Large intestine (tissue), 3 donors: ENCODE data around the gene EXD3. TPM values are rescaled to one million over a fixed set of nuclear protein-coding genes. Genes with fewer than 3 reads are reported as not detected.

Experiments used
- DNase-seq, 2 donors: peaks; one replicate each; pipeline versions ENCODE4 v3.0.0 to v3.0.0-alpha.2; 2013
- H3K27ac ChIP-seq: one replicate; pipeline ENCODE4 v1.5.1; 2013; ENCODE audit warnings: low read length
- H3K27me3 ChIP-seq: 2 replicates; pipeline ENCODE4 v1.6.1; 2013; ENCODE audit warnings: low read length; ENCODE audit not compliant: control insufficient read depth, insufficient read depth
- H3K36me3 ChIP-seq: 2 replicates; pipeline ENCODE4 v1.6.1; 2013; ENCODE audit warnings: low read length; ENCODE audit not compliant: control insufficient read depth, insufficient read depth
- H3K4me1 ChIP-seq: one replicate; pipeline ENCODE4 v1.6.1; 2013; ENCODE audit warnings: low read length; ENCODE audit not compliant: control insufficient read depth, insufficient read depth
- H3K4me3 ChIP-seq: one replicate; pipeline ENCODE4 v1.5.1; 2013; ENCODE audit warnings: low read length
- H3K9me3 ChIP-seq: one replicate; pipeline ENCODE4 v1.6.1; 2013; ENCODE audit warnings: mild to moderate bottlenecking, low read depth, low read length, moderate library complexity; ENCODE audit not compliant: control insufficient read depth
- WGBS: methylation state at CpG from one replicate; pipeline ENCODE4 v1.1.5; 2013; ENCODE audit warnings: low lambda C conversion rate; ENCODE audit not compliant: insufficient coverage; 5-methylcytosine and 5-hydroxymethylcytosine counted together
- polyA plus RNA-seq: library from polyadenylated mRNA; unstranded; fragments of 120-200 nt; gene quantifications from one replicate; pipeline ENCODE4 v1.2.1, GENCODE V29; 2013

EXD3 gene
- polyA plus RNA-seq, 1 donor: 36.5 TPM

- DNase-seq: peak in 1 of 2 donors; percentile 78
- peaks cover 15% of the 10 kb centered on the region for H3K36me3 ChIP-seq
- WGBS: no CpG with 5 or more reads among the region's 88 CpGs
- H3K9me3 ChIP-seq: peaks cover 17% of the 10 kb centered on the region
- peaks cover 30% of the 10 kb centered on the region for H3K4me1 ChIP-seq
- H3K27me3 ChIP-seq: peaks cover 10% of the 10 kb centered on the region
- no peak overlapping the region for H3K27ac ChIP-seq
- peak overlapping the region; percentile 48 for H3K4me3 ChIP-seq
Observed at GRCh38 chr9:137458194-137459151, 35.5 kb upstream of the EXD3 start.

GRCh38 chr9:137457406-137458193 lies 34.6 kb upstream of the EXD3 start:
- peaks cover 10% of the 10 kb centered on the region for H3K27me3 ChIP-seq
- WGBS: no CpG with 5 or more reads among the region's 44 CpGs
- no peak overlapping the region for H3K27ac ChIP-seq
- H3K4me1 ChIP-seq: peaks cover 31% of the 10 kb centered on the region
- H3K36me3 ChIP-seq: peaks cover 19% of the 10 kb centered on the region
- H3K4me3 ChIP-seq: no peak overlapping the region
- DNase-seq: no peak
- peaks cover 18% of the 10 kb centered on the region for H3K9me3 ChIP-seq

- H3K4me3 ChIP-seq: no peak overlapping the region
- WGBS: no CpG with 5 or more reads among the region's 10 CpGs
- DNase-seq: no peak
- peaks cover 6% of the 10 kb centered on the region for H3K27me3 ChIP-seq
- H3K4me1 ChIP-seq: peaks cover 31% of the 10 kb centered on the region
- peaks cover 21% of the 10 kb centered on the region for H3K36me3 ChIP-seq
- H3K27ac ChIP-seq: no peak overlapping the region
- H3K9me3 ChIP-seq: peaks cover 12% of the 10 kb centered on the region
Observed at GRCh38 chr9:137456864-137457405, 34.0 kb upstream of the EXD3 start.

- DNase-seq: no peak
- Histone ChIP-seq H3K36me3 (peaks cover 21% of the 10 kb centered on the region), H3K27ac (no peak overlapping the region), H3K4me3 (no peak overlapping the region), H3K4me1 (peaks cover 31% of the 10 kb centered on the region), H3K27me3 (no peaks in the 10 kb centered on the region), H3K9me3 (peaks cover 8% of the 10 kb centered on the region)
- no CpG with 5 or more reads among the region's 12 CpGs for WGBS
Observed at GRCh38 chr9:137456061-137456863, 33.3 kb upstream of the EXD3 start.

GRCh38 chr9:137455359-137455991 lies 32.5 kb upstream of the EXD3 start:
- no peaks in the 10 kb centered on the region for H3K27me3 ChIP-seq
- H3K27ac ChIP-seq: no peak overlapping the region
- no peak overlapping the region for H3K4me3 ChIP-seq
- WGBS: no CpG with 5 or more reads among the region's 18 CpGs
- peaks cover 21% of the 10 kb centered on the region for H3K36me3 ChIP-seq
- peaks cover 31% of the 10 kb centered on the region for H3K4me1 ChIP-seq
- H3K9me3 ChIP-seq: peaks cover 8% of the 10 kb centered on the region
- no peak for DNase-seq

GRCh38 chr9:137454597-137455358 lies 31.8 kb upstream of the EXD3 start:
- Histone ChIP-seq H3K4me3 (peak overlapping the region; percentile 68), H3K4me1 (peaks cover 26% of the 10 kb centered on the region)
- WGBS: no CpG with 5 or more reads among the region's 30 CpGs

GRCh38 chr9:137454145-137454596 lies 31.2 kb upstream of the EXD3 start:
- Histone ChIP-seq H3K27ac (peak overlapping the region; percentile 85), H3K36me3 (peaks cover 26% of the 10 kb centered on the region), H3K4me3 (peak overlapping the region; percentile 68), H3K27me3 (no peaks in the 10 kb centered on the region), H3K9me3 (peaks cover 8% of the 10 kb centered on the region), H3K4me1 (peaks cover 22% of the 10 kb centered on the region)
- no CpG with 5 or more reads among the region's 24 CpGs for WGBS
- peak in 1 of 2 donors; percentile 73 for DNase-seq

More at GRCh38 chr9:137454597-137455358, 31.8 kb upstream of the EXD3 start:
- DNase-seq: peak; percentile 66 to 78
- no peaks in the 10 kb centered on the region for H3K27me3 ChIP-seq
- peaks cover 21% of the 10 kb centered on the region for H3K36me3 ChIP-seq
- H3K9me3 ChIP-seq: peaks cover 8% of the 10 kb centered on the region
- H3K27ac ChIP-seq: peak overlapping the region; percentile 85

- H3K4me3 ChIP-seq: peak overlapping the region; percentile 37
- no peak overlapping the region for H3K27ac ChIP-seq
- H3K9me3 ChIP-seq: peaks cover 8% of the 10 kb centered on the region
Observed at GRCh38 chr9:137453643-137454081, 30.7 kb upstream of the EXD3 start.

More at GRCh38 chr9:137453643-137454081, 30.7 kb upstream of the EXD3 start:
- Histone ChIP-seq H3K27me3 (no peaks in the 10 kb centered on the region), H3K36me3 (peaks cover 28% of the 10 kb centered on the region), H3K4me1 (peaks cover 22% of the 10 kb centered on the region)
- peak; percentile 75 to 81 for DNase-seq
- no CpG with 5 or more reads among the region's 25 CpGs for WGBS
